Ishikawa (cell line): ENCODE results near the gene UBA52.

Source experiments
- EP300 ChIP-seq: IDR thresholded peaks from 2 replicates; pipeline ENCODE4 v1.6.1; 2012; ENCODE audit warnings: borderline replicate concordance
- TAF1 ChIP-seq: IDR thresholded peaks from 2 replicates; pipeline ENCODE4 v1.6.1; 2012; ENCODE audit warnings: low read depth, mild to moderate bottlenecking
- TCF12 ChIP-seq: IDR thresholded peaks from 2 replicates; pipeline ENCODE4 v1.6.1; 2012; ENCODE audit warnings: low read depth
- TEAD4 ChIP-seq: IDR thresholded peaks from 2 replicates; pipeline ENCODE4 v1.6.1; 2012
- YY1 ChIP-seq: IDR thresholded peaks from 2 replicates; pipeline ENCODE4 v1.6.1; 2012; ENCODE audit warnings: low read depth
- TF ChIP-seq, protein P1 (sequence below): IDR thresholded peaks from 2 replicates; pipeline ENCODE4 v1.6.1; 2012; ENCODE audit warnings: low read depth, mild to moderate bottlenecking

DNA sequence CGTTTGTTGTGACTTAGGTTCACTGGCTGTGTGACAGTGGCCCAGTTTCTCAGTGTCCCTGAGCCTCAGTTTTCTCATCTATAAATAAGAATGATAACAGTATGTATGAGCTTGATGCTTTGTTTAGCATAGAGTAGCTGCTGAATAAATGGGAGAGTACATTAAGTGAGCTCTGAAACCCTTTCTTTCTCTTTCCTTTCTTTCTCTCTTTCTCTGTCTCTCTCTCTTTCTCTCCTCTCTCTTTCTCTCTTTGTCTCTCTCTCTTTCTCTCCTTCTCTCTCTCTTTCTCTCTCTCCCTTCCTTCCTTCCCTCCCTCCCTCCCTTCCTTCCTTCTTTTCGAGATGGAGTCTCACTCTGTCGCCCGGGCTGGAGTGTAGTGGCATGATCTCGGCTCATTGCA lies 12.0 kb upstream of the UBA52 start:
- TF ChIP-seq EP300 (no peak), TCF12 (no peak), TEAD4 (no peak), YY1 (no peak), TAF1 (no peak)
- TF ChIP-seq, protein P1, sequence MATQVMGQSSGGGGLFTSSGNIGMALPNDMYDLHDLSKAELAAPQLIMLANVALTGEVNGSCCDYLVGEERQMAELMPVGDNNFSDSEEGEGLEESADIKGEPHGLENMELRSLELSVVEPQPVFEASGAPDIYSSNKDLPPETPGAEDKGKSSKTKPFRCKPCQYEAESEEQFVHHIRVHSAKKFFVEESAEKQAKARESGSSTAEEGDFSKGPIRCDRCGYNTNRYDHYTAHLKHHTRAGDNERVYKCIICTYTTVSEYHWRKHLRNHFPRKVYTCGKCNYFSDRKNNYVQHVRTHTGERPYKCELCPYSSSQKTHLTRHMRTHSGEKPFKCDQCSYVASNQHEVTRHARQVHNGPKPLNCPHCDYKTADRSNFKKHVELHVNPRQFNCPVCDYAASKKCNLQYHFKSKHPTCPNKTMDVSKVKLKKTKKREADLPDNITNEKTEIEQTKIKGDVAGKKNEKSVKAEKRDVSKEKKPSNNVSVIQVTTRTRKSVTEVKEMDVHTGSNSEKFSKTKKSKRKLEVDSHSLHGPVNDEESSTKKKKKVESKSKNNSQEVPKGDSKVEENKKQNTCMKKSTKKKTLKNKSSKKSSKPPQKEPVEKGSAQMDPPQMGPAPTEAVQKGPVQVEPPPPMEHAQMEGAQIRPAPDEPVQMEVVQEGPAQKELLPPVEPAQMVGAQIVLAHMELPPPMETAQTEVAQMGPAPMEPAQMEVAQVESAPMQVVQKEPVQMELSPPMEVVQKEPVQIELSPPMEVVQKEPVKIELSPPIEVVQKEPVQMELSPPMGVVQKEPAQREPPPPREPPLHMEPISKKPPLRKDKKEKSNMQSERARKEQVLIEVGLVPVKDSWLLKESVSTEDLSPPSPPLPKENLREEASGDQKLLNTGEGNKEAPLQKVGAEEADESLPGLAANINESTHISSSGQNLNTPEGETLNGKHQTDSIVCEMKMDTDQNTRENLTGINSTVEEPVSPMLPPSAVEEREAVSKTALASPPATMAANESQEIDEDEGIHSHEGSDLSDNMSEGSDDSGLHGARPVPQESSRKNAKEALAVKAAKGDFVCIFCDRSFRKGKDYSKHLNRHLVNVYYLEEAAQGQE: no peak
